GDM1 (cell line): ENCODE results near the gene LGR6.

ENCODE experiments used
- DNase-seq: peaks from one replicate; lab custom pipeline; 2025; lab: John Stamatoyannopoulos, UW

Gene LGR6

DNA sequence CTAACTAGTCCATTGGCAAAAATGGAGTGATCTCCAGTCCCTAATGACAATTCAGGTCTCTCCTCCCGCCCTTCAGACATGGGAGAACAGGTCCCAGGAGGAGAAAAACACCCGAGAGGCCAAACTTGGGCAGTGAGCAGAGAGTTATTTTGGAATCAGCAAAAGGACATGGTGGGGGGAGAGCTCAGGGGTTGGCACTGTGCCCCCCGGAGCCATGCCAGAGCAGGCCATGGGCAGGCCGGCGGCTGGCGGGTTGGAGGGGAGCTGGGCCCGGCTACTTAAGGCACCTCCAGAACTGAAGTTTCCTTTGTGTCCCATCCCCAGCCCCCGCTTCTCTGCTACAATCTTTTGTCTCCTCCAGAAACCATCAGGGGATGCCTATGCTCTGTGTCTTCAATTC is 7.1 kb downstream of the LGR6 start:
- no peak for DNase-seq

- DNase-seq, result no peak
Observed at GRCh38 chr1:202201266-202201665, 7.7 kb downstream of the LGR6 start.

- DNase-seq, result no peak
Observed at GRCh38 chr1:202201971-202202370, 8.4 kb downstream of the LGR6 start.

- DNase-seq, result no peak
Observed at GRCh38 chr1:202202500-202203168, 9.0 kb downstream of the LGR6 start.

GRCh38 chr1:202203238-202204039 is 9.8 kb downstream of the LGR6 start:
- DNase-seq, result no peak

DNA sequence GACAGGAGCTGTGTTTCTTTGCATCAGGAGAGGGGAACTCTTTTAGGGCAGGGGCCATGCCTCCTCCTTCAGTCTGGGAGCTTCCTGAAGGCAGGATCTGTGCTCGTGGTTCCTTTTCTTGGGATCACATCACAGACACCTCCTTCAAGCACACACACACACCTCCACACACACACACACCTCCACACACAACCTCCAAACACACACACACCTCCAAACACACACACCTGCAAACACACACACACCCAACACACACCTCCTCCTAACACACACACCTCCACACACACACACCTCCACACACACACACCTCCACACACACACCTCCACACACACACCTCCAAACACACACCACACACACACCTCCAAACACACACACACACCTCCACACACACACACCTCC is 10.5 kb downstream of the LGR6 start:
- DNase-seq, result no peak

- DNase-seq, result no peak
Observed at GRCh38 chr1:202205523-202206190, 12.1 kb downstream of the LGR6 start.

- DNase-seq, result no peak
Observed at GRCh38 chr1:202207292-202207691, 13.7 kb downstream of the LGR6 start.

DNA sequence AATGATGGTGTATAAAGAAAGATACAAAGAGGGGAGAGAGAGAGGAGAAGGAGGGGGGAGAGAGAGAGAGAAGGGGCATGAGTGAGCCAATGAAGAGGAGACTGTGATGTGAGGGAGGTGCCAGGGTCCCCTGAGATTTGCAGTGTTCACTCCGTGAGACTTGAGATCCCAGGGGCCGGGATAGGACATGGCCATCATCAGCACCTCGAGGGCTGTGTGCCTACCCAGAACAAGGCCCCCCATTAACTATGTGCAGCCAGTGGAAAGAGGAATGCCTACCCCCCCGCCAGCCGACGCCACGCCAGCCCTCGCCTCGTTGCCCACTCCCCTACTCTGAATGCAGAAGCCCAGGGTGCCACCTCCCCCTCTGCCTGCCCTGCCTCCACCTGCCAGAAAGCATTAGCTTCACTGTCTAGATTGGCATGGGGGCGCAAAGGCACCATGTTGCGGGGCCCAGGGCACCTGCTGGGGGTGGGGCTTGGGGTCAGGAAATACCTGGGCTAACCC is 14.8 kb downstream of the LGR6 start:
- no peak for DNase-seq

DNA sequence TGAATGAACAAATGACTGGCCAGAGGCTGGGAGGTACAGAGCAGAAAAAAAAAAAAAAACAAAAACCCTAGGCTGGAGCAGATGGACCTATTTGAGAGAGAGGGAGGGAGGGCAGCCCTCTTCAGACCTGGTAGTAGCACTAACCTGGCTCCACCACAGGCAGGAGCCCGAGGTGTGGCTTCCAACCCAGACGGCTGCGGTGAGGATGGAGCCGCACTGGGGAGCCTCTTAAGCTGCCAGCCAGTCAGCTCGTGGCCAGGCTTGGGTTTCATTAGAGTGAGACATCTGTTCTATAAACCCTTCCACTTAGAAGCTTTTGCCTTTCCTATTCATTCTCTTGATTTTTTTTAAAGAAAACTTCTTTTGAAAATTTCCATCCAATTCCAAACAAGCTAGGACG is 16.8 kb downstream of the LGR6 start:
- DNase-seq, result no peak

GRCh38 chr1:202210969-202211368 is 17.4 kb downstream of the LGR6 start:
- no peak for DNase-seq

- DNase-seq, result no peak
Observed at GRCh38 chr1:202212787-202213186, 19.2 kb downstream of the LGR6 start.

DNA sequence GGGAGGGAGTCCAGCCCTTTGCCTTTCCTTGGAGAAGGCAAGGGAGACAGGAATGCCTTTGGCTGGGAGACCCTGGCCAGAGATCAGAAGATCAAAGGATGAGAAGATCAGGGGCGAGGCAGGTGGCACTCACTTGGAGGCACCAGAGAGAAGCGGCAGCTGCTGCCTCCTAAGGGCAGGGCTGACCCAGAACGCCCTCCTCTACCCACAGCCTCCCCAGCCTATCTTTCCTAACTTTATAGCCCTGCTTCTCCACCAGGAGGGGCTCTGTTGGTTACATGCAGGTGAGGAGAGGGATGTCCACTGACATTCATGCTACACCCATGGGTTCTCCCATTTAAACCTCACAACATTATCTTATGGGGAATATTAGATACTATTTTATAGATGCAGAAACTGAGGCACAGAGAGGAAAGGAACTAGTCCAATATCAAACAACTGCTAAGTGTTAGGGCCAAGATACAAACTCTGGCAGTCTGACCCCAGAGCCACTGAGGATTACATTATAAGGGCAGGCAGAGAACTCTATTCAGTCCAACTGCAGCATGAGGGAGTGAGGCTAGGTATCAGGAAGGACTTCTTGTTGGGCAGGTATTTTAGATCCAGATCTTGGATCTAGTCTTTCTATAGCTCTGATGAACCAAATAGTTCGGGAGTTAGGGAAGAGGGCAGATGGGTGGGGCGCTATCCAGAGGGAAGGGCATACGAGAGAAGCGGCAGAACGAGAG is 19.9 kb downstream of the LGR6 start:
- no peak for DNase-seq

DNA sequence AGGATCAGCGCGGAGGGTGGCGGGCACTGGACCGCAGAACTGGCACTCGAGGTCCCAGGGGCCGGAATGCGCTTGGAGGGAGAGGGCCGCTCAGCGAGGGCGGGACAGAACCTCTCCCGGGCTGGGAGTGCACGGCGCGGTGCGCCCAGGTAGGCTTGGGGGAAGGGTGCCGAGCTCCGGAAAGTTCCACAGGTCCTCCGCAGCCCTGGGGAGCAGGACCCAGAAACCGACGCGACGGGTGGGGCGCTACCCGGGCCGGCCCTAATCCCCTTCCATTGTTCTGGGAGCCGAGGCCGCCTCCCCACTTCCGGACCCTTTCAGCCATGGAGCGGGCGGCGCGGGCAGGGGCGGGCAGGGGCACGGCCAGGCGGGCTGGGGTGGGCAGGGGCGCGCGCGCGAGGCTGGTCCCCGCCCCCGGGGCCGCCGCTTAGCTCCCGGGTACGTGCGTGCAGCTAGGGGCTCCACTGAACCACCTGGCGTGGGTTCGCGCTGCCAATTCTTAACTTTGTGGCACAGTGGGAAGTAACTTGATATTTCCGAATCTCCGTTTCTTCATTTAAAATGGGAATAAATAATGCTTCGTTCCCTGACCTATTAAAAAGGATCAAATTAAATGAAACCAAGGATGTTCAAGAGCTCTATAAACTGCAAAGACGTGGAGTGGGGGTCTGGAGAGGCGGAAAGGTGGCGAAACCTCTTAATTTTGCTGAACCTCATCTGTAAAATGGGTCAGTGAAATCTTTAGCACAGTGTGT is 20.7 kb downstream of the LGR6 start:
- no peak for DNase-seq

DNA sequence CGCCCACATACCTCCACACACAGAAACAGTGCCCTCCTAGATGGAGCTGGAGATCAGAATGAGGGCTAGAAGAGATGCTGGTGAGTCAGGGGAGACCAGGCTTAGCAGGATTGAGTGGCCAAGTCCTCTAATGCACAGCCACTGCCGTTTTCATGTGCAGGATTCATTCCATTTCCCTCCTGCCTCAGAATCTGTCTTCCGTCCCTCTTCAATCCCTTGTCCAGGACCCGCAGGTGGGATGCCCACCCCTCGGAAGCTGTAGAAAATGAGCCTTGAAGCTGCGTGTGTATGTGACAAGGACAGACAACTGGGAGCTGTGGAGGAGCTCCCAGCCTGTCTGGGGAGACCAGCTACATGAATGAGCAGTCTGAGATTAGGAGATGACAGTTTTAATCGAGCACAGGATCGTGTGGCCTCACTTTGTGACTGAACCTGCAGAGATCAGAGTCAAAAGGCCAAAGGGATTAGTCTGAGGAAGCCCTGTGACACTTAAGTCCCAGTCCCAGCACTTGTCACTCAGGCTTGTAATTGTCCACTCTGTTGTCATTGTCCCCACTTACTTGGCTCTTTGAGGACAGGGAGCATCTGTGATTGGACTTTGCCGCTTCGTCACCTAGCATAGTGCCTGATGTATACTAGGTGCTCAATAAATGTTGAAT is 22.0 kb downstream of the LGR6 start:
- DNase-seq, result no peak

GRCh38 chr1:202216691-202217090 is 23.1 kb downstream of the LGR6 start:
- DNase-seq, result no peak

DNA sequence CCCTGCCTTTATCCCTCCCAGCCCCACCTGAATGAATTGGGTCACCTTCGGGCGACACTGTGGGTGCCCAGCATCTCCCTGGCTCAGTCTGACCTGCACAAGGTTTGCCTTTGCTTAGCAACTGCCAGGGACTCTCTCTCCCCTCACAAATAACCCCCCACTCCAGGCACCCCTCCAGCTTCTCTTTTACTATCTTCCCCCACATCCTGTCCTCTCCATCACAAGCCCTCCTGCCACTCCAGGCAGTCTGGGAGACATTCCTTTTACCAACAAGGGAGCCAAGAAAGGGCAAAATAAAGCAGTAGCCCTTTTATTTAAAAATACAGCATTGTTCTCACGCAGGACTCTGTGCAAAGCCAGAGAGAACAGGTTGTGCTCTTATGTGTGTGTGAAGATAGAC is 23.9 kb downstream of the LGR6 start:
- DNase-seq, result no peak

GRCh38 chr1:202217951-202218350 is 24.4 kb downstream of the LGR6 start:
- DNase-seq, result no peak

GRCh38 chr1:202220733-202221132 is 27.1 kb downstream of the LGR6 start:
- DNase-seq, result no peak

DNA sequence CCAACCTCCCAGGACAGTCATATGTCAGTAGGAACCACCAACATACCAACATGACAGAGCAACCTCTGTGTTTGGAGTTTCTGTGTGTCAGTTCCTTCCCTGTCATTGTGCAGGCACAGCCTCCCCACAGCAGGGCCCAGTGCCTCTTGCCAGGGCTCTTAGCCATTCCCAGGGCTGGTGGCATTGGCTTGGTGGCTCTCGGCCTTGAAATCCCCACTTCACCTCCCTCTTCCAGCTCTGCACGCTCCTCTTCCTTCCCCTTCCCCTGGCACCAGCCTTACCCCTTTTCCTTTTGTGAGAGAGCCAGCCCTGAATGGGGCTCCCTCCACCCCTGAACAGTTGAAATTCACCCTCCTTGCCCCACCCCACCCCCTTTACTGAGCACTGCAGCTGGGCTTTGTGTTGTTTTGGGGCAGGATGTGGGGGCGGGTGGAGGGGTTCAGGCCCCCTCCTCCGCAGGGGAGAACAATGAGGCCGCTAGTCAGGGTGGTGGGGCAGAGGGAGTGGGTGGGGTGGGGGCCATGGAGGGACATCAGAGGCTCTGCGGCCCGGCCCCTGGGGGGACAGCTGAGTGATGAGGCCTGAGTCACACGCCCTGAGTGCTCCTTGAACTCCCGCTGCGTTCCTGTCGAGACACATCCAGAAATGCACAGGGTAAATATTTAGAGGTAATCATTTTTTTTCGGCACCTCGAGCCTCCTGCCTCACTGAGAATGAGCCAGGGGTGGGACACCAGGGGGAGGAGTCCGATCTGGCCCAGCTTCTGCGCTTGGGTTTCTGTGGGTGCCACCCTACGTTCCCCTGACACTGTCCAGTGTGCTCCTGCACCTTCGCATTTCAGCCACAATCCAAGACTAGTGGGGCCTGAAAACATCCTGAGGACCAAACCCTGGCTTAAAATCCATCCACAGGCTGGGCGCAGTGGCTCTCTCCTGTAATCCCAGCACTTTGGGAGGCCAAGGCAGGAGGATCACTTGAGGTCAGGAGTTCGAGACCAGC is 28.6 kb downstream of the LGR6 start:
- peak; percentile 17 for DNase-seq
